GM18861 (cell line): ENCODE results near the gene KCNIP3.

ENCODE experiments used
- ATAC-seq: cut with Tn5 transposase; IDR thresholded peaks from one replicate; pipeline ENCODE4 v1.9.1; 2021; ENCODE audit not compliant: unreplicated experiment

The KCNIP3 gene

DNA sequence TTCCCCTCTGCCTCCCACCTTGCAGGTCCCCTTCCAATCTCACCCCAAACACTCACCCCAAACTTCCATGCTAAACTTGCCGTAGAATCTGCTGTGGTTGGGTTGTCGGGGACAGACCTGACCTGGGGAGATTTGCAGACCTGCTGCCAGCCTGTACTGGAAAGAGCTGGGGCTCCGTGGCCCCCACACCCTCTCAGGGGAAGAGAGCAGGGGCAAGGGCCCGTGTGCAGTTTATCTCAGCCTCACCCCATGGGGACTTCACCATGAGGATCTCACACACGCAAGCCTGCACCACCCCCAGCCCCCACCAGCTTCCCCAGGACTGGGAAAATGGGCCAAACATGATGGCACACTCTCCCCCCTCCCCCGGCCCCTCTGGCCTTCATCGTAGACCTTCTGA, 30.7 kb downstream of the KCNIP3 start:
- no peak for ATAC-seq

DNA sequence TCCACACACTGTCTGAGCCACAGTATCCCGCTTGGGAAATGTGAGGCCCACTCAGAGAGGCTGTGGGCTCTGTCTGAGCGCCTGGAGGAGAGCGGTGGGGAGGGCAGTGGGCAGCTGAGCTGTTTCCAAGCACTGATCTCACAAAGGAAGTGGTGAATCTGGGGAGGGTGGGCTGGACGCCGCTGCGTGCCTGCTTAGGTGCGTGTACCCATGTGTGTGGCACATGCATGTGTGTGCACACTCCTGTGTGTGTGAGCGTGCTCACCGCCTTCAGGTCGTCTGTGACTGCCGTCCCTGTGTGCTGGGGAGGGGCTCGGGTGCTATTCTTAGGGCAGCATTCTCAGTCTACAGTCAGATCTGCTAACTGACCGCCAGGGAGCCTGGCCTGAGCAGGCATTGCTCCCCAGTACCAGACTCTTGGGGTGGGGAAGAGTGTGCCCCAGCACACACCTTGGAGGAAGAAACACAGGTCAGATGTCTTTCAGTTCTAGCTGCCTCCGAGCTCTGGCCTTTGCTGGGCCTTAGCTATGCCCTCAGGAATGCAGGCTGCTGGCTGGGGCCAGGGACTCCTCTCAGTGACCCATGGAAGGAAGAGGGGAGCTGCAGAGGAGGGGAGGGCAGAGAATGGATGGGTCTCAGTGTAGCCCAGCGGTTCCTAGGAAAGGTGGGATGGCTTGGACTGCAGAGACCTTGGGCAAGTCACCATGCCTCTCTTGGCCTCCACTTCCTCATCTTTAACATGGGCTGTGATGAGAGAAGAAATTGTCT, 31.4 kb downstream of the KCNIP3 start:
- ATAC-seq: no peak

GRCh38 chr2:95329401-95329800, 32.3 kb downstream of the KCNIP3 start:
- ATAC-seq: no peak

GRCh38 chr2:95329891-95330793, 33.0 kb downstream of the KCNIP3 start:
- ATAC-seq: no peak

GRCh38 chr2:95330794-95331338, 33.7 kb downstream of the KCNIP3 start:
- ATAC-seq: no peak

DNA sequence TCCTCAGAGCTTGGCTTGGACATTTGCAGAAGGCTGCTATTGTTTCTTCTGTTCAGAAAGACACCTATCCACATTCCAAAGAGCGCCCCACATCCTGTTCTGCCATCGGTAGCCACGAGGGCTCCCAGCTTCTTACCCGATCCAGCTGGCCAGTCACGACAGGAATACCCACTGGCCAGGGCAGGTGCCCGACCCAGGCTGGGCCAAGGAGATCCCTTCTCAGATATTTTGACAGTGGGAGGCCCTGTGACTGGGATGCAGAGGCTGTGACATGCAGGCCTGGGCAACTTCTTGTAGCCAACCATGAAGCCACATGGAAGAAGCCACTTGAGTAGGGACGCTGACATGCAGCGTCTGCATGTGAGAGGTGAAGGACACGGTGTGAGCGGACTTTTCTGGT, 34.5 kb downstream of the KCNIP3 start:
- no peak for ATAC-seq

DNA sequence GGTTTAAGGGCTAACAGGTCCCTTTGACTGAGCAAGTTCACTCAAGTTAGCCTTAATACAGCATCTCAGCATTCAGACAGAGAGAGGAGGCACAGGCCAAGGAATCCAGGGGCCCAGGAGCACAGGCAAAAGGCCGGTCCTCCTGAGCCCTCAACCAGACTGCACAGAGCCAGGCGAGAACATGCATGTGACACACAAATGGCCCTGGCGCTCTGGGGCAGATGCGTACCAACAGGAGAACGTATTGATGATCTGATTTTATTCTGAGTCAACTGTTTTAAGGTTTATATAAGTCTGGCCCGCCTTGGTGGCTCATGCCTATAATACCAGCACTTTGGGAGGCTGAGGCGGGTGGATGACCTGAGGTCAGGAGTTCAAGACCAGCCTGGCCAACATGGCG, 34.9 kb downstream of the KCNIP3 start:
- ATAC-seq: no peak

- ATAC-seq: no peak
Measured at GRCh38 chr2:95333056-95333455, 35.9 kb downstream of the KCNIP3 start.

- no peak for ATAC-seq
Measured at GRCh38 chr2:95333888-95334338, 36.8 kb downstream of the KCNIP3 start.

DNA sequence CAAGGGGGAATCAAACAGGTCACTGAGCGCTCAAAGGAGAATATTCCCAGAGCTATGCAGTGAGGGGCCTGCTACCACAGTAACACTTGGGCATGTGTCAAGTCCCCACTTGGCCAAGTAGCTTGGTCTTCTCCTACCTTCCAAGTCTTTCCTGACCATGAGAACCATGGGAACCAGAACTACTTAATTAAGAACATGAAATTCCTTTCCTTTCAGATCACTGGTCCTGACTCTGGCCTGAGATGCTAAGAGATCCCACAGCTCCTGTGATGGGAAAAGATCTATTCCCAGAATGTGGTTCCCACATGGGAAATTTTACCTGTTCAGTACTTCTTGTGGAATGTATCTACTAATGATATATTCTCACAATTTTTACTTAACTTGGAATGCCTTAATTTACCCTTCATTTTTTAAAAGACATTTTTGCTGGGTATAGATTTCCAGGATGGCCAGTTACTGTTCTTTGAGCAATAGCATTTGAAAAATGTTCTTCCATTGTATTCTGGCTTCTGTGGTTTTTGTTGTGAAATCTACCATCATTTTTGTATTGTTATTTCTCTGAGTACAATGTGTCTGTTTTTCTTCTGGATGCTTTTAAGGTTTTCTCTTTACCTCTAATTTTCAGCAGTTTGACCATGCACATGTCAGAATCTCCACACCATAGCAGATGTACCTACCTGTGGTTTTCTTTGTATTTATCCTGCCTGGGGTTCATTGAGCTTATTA, 37.9 kb downstream of the KCNIP3 start:
- ATAC-seq: no peak

DNA sequence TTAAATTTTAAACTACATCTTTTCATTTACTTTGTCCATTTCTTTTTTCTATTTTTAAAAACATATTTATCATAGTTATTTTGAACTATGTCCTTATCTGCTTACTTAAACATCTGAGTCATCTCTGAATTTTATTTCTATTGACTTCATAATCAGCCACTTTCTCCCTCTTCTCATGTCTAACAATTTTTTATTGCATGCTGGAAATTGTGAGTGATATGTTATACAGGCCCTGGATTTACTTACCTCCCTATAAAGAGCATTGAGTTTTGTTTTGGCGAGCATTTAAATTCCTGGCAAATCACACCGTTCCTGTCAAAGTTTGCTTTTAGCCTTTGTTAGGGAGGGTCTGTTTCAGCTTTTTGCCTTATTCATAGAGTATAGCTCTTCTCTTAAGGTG, 39.3 kb downstream of the KCNIP3 start:
- no peak for ATAC-seq

DNA sequence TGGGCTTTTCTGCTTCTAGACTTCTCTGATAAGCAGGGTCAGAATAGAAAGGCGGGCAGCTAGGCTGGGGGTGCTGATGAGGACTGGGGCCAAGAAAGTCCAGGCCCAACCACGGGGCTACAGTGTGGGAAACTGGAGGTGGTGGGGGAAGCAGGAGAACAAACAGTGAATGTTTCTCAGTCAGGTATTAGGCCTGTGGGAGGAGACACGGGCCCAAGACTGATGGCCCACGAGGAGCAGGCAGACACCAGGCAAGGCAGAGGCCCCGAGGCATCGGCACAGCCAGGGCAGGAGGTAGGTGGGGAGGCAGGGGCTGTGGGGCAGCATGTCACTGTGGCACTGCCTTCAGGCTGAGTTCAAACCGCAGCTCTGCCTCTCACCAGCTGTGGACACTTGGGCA, 40.7 kb downstream of the KCNIP3 start:
- no peak for ATAC-seq

DNA sequence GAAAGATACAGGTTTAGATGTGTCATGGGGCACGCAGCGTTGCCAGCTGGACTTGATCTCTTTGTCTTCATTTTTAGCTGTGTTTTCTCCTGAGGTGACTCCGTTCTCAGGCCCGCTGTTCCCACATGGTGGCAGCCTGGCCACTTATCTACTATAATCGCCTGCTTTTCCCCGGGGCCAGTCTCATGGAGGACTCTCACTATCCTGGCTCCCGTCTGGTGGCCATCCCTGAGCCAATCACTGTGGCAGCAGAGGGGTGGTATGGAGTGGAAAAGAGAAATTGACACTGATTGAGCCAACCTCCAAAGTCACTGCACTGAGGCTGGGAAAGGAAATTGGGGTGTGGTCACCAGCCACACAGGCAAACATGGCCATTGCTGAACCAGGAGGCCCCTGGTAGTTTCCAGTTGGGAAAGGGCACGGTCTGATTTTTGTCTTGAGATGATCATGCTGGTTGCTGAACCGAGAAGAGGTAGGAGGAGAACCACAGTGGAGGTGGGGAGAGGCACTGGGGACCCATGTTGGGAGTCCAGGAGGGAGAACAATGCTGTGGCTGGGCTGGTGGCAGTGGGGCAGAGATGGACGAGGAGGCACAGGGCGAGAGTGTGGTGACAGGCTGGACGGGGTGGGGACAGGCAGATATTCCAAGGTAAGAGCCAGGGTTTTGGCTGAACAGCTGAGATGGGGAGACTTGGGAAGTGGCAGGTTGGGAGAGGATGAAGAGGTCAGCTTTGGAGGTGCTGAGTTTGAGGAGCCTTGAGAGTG, 45.6 kb downstream of the KCNIP3 start:
- ATAC-seq: no peak

- no peak for ATAC-seq
Measured at GRCh38 chr2:95343429-95344214, 46.5 kb downstream of the KCNIP3 start.

DNA sequence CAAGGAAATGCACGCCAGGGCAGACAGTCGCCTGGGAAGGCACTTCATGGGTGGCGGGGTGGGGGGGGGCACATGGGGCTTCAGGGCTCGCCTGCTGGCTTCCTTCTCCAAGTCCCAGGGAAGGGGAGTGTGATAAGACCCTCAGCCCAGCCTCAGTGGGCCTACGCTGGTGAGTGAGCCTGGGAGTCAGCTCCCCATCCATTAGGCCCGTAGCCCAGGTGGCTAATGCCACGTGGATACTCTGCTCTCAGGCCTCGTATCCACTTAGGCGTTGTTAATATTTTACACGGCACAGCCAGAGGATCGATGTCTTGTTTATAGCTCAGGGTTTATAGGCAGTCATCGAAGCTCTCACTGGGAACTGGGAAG, 47.1 kb downstream of the KCNIP3 start:
- no peak for ATAC-seq

DNA sequence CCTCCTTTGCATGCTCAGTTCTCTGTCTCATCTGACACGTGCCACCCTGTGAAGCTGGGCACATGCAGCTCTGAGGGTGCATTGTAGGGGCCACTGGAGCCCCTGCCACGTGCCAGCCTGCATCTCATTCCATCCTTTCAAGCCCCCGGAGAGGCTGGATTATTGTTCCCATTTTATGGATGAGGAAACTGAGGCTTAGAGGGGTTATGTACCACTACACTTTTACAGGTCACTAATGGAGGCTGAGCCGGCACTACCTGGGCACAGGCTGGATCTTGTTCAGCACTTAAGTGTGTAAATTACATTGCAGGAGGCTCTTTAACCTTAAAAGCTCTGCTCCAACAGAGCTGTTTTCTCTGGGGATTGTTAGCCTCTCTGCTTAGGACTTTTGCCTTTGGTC, 47.5 kb downstream of the KCNIP3 start:
- ATAC-seq: no peak

GRCh38 chr2:95345081-95345562, 48.0 kb downstream of the KCNIP3 start:
- ATAC-seq: peak; percentile 13

GRCh38 chr2:95345563-95346230, 48.5 kb downstream of the KCNIP3 start:
- ATAC-seq: peak; percentile 66

DNA sequence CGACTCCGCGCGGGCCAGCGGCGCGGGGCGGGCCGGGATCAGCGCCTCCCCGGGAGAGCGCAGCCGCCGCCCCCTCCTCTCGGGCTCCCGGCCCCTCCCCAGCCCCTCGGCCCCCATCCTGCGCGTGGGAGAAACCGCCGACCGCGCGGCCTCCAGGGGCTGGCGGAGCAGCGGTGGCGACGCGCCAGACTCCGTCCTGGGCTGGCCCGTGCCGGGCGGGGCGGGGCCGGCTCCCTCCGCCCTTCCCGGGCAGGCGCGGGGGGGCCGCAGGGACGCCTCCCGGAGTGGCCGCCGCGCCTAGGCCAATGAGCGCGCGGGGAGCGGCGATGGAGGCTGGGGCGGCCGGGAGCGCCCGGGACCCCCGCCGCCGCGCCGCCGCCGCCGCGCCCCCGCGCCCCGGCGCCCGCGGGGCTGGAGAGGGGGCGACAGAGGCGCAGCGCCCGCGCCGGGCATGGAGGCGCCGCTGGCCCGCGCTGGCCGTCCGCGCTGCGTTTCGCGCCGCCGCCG, 49.1 kb downstream of the KCNIP3 start:
- ATAC-seq: no peak
